ENCODE data around the gene ETFA.

GRCh38 chr15:76285241-76285825, 25.9 kb downstream of the ETFA start:
- peak; percentile 72 for TF ChIP-seq CTCF (conservative IDR thresholded peaks at IDR 0.05; ENCODE audit: low read length)
- TF ChIP-seq EZH2phosphoT487 (IDR thresholded peaks at IDR 0.05; ENCODE audit: borderline replicate concordance, low read depth, low read length): no peak

Data from OCI-LY7 (cell line).